NCI-H510A treated with DMSO at 0.1 percent for 48 hours (cell line): ENCODE measurements around the gene MAN2A1.
A peak's percentile ranks its signal among the peaks of the same experiment; 100 is the strongest.
"Not testable (repeated sequence)": the region's sequence is repeated elsewhere in the genome, so short reads cannot be mapped to it uniquely, and the experiment has no call there.

Source experiments
- DNase-seq: peaks from one replicate; lab custom pipeline; 2025; lab: John Stamatoyannopoulos, UW

Gene MAN2A1

GRCh38 chr5:109868737-109869136 is 179.0 kb downstream of the MAN2A1 start:
- DNase-seq: no peak

GRCh38 chr5:109873687-109874086 is 184.0 kb downstream of the MAN2A1 start:
- DNase-seq: no peak

GRCh38 chr5:109874108-109874507 is 184.4 kb downstream of the MAN2A1 start:
- DNase-seq: no peak

- DNase-seq: no peak
Measured at GRCh38 chr5:109876030-109876725, 186.5 kb downstream of the MAN2A1 start.

GRCh38 chr5:109876941-109877669 is 187.4 kb downstream of the MAN2A1 start:
- DNase-seq: no peak

GRCh38 chr5:109877670-109878045 is 187.9 kb downstream of the MAN2A1 start:
- no peak for DNase-seq

- DNase-seq: no peak
Measured at GRCh38 chr5:109878887-109879286, 189.2 kb downstream of the MAN2A1 start.

GRCh38 chr5:109880907-109881685 is 191.4 kb downstream of the MAN2A1 start:
- no peak for DNase-seq

- no peak for DNase-seq
Measured at GRCh38 chr5:109882546-109882945, 192.8 kb downstream of the MAN2A1 start.

- DNase-seq: no peak
Measured at GRCh38 chr5:109884676-109885075, 194.9 kb downstream of the MAN2A1 start.

GRCh38 chr5:109885205-109885604 is 195.5 kb downstream of the MAN2A1 start:
- DNase-seq: no peak

GRCh38 chr5:109888989-109889388 is 199.3 kb downstream of the MAN2A1 start:
- DNase-seq: no peak

GRCh38 chr5:109893271-109893670 is 203.5 kb downstream of the MAN2A1 start:
- DNase-seq: not testable (repeated sequence)

GRCh38 chr5:109898269-109899162 is 208.8 kb downstream of the MAN2A1 start:
- no peak for DNase-seq

GRCh38 chr5:109899163-109899535 is 209.4 kb downstream of the MAN2A1 start:
- DNase-seq: no peak

- DNase-seq: no peak
Measured at GRCh38 chr5:109900461-109900860, 210.7 kb downstream of the MAN2A1 start.

GRCh38 chr5:109900911-109901627 is 211.3 kb downstream of the MAN2A1 start:
- peak; percentile 68 for DNase-seq

- DNase-seq: no peak
Measured at GRCh38 chr5:109901628-109901981, 211.9 kb downstream of the MAN2A1 start.

GRCh38 chr5:109903061-109903460 is 213.3 kb downstream of the MAN2A1 start:
- no peak for DNase-seq

- no peak for DNase-seq
Measured at GRCh38 chr5:109905906-109906305, 216.2 kb downstream of the MAN2A1 start.

GRCh38 chr5:109907189-109907588 is 217.5 kb downstream of the MAN2A1 start:
- DNase-seq: no peak
